GM13976 (cell line): ENCODE measurements around the gene TMEM176A.
"Not testable (repeated sequence)": the region's sequence is repeated elsewhere in the genome, so short reads cannot be mapped to it uniquely, and the experiment has no call there.

Experiments
- DNase-seq: peaks from one replicate; pipeline ENCODE4 v3.0.0; 2012; ENCODE audit warnings: low spot score
- CTCF ChIP-seq: IDR thresholded peaks from 2 replicates; pipeline ENCODE4 v1.5.1; 2012; ENCODE audit warnings: borderline replicate concordance, mild to moderate bottlenecking; ENCODE audit not compliant: insufficient read depth; ENCODE audit errors: extremely low read depth, missing control alignments, control extremely low read depth
- in situ Hi-C: fragments of 300-500 bp; cut with MboI; formaldehyde crosslinking; loops from one replicate; pipeline ENCODE4 v1.12.0; 2022; ENCODE audit warnings: low sequenced_read_pairs, mixed read lengths, inconsistent platforms; ENCODE audit not compliant: unreplicated experiment

Gene TMEM176A

GRCh38 chr7:150801946-150802771, 1.6 kb downstream of the TMEM176A start:
- in situ Hi-C loops, result no loop called here
- no peak for DNase-seq
- TF ChIP-seq CTCF, result no peak

GRCh38 chr7:150803161-150803860, 2.7 kb downstream of the TMEM176A start:
- TF ChIP-seq CTCF, result no peak
- in situ Hi-C loops, result no loop called here
- no peak for DNase-seq

- in situ Hi-C loops, result no loop called here
- no peak for TF ChIP-seq CTCF
- DNase-seq, result no peak
Observed at GRCh38 chr7:150804802-150805201, 4.2 kb downstream of the TMEM176A start.

DNA sequence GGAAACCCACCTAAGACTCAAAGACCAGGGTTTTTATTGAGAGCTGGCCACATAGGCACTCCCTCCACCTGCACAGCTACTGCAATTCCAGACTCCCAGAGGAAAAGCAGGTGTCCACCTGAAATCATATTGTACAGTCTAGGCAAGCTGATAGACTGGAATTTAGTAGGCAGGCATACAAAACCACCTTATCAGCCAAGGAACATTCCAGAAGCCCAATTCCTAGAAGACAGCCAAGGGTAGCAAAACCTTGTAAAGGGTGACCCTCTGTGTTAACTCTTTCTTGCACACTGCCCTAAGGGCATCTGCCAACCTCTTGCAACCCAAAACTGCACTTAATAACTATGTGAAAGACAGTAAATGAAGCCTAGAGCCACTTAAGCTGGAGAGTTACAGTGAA, 5.3 kb downstream of the TMEM176A start:
- in situ Hi-C loops, result no loop called here
- no peak for DNase-seq

DNA sequence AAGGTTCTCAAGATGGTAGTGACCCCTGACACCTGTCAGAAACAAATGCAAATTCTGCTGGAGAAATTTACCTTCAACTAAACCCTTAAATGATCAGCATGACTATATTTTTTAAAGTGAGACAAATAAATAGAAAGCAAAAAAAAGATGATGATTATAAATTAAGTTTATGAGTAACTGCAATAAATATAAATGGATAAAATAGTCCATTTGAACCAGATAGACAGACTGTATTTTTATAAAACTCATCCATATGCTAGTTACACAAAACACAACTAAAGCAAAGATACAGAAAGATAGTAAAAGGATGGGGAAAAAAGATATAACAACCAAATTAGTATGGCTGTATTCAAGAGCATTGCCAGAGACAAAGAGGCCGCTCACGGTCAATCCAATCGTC, 5.9 kb downstream of the TMEM176A start:
- TF ChIP-seq CTCF, result no peak
- DNase-seq, result no peak
- in situ Hi-C loops, result no loop called here

More for the DNA sequence above, 5.3 kb downstream of the TMEM176A start:
- no peak for TF ChIP-seq CTCF

GRCh38 chr7:150806863-150807262, 6.3 kb downstream of the TMEM176A start:
- TF ChIP-seq CTCF, result no peak
- DNase-seq, result no peak
- in situ Hi-C loops, result no loop called here

GRCh38 chr7:150807616-150808438, 7.3 kb downstream of the TMEM176A start:
- in situ Hi-C loops, DNase-seq: not testable (repeated sequence)
